Right cardiac atrium (tissue), 5 donors: Measurements from ENCODE around the gene SH3YL1. TPM values are rescaled to one million over a fixed set of nuclear protein-coding genes. Genes with fewer than 3 reads are reported as not detected.

Source experiments
- ATAC-seq, 2 donors: fragments of 200-7000 bp; cut with Tn5 transposase; one replicate each; pipeline versions ENCODE4 v1.8.0 to v1.9.1; 2020; ENCODE audit warnings: moderate library complexity in 2 of 2, mild to moderate bottlenecking in 1 of 2
- DNase-seq, 3 donors: peaks; one replicate each; pipeline ENCODE4 v3.0.0-alpha.2; 2020
- H3K27ac ChIP-seq: one replicate; pipeline ENCODE4 v1.5.1; 2013; ENCODE audit warnings: mild to moderate bottlenecking, low read length, control low read depth, moderate library complexity
- H3K27me3 ChIP-seq: one replicate; pipeline ENCODE4 v1.6.1; 2013; ENCODE audit not compliant: control insufficient read depth, insufficient read depth
- H3K4me1 ChIP-seq: one replicate; pipeline ENCODE4 v1.6.1; 2013; ENCODE audit warnings: low read length; ENCODE audit not compliant: control insufficient read depth, insufficient read depth
- H3K4me3 ChIP-seq: one replicate; pipeline ENCODE4 v1.5.1; 2013; ENCODE audit warnings: low read length, control low read depth
- H3K9me3 ChIP-seq: one replicate; pipeline ENCODE4 v1.6.1; 2013; ENCODE audit warnings: low read length; ENCODE audit not compliant: control insufficient read depth
- WGBS: extraction: QIAGEN DNeasy Blood & Tissue Kit; methylation state at CpG from one replicate; pipeline ENCODE4 v1.1.7; 2013; 5-methylcytosine and 5-hydroxymethylcytosine counted together
- intact Hi-C, 4 donors: fragments of 100-400 bp; cut with DNase I; formaldehyde crosslinking; loops; one replicate each; pipeline versions ENCODE4 v1.11.0 to v1.14.0; 2022 to 2023
- long read RNA-seq, 4 donors: library from polyadenylated mRNA; unstranded; transcript quantifications; one replicate each; pipeline ENCODE4 v2.0.0, GENCODE V29; 2020 to 2021
- polyA plus RNA-seq: library from polyadenylated mRNA; stranded (reverse); fragments of 200-250 nt; gene quantifications from one replicate; pipeline ENCODE4 v1.2.3, GENCODE V29; 2013
- total RNA-seq, 4 donors: library from RNA; stranded (reverse); fragmentation: NEBNext Ultra II Directional; extraction: Animal tissue kit (Norgen Biotek cat#: 25700); gene quantifications; one replicate each; pipeline ENCODE4 v1.2.1, GENCODE V29; 2021
- donor health status: healthy with polysubstance abuse.
- donor health status: DM: no; HTN: yes; CAD: no.
- donor health status: DM: no; HTN: no; CAD: no.
- donor health status: DM: no; HTN: yes; CAD: no; lungs with severe emphysema.
- donor health status: DM: yes; HTN: yes; CAD: no.

Gene SH3YL1
- total RNA-seq (10 to 100 TPM; 14.5 to 19.2 (median 16.8) TPM), polyA plus RNA-seq (11.8 TPM)
- long read RNA-seq, donor 1, partial matches to known transcripts, result 0 of 9 reads
- long read RNA-seq, donor 1, other reads (novel, unspliced or antisense), result 9 of 9 reads
- long read RNA-seq, donor 2, partial matches to known transcripts, result 0 of 6 reads
- long read RNA-seq, donor 2, other reads (novel, unspliced or antisense), result 5 of 6 reads
- long read RNA-seq, donor 3, partial matches to known transcripts, result 3 of 36 reads
- long read RNA-seq, donor 3, other reads (novel, unspliced or antisense), result 33 of 36 reads
- long read RNA-seq, donor 4, partial matches to known transcripts, result 0 of 9 reads
- long read RNA-seq, donor 4, other reads (novel, unspliced or antisense), result 8 of 9 reads

- ATAC-seq (peak; percentile 52 to 55), DNase-seq (peak; percentile 43 to 66 (median 65))
- H3K4me1 ChIP-seq, result peaks cover 7% of the 10 kb centered on the region
- peak within 1 kb of the TSS; percentile 15 for H3K27ac ChIP-seq
- peak within 1 kb of the TSS; percentile 85 for H3K4me3 ChIP-seq
- intact Hi-C loops, result no loop called here
- no peaks in the 10 kb centered on the region for H3K27me3 ChIP-seq
- H3K9me3 ChIP-seq, result no peaks in the 10 kb centered on the region
- WGBS, result 1% methylated on average over 77 of the region's 77 CpGs
These were observed at the start of gene SH3YL1 for GRCh38 chr2:263774-264492. SH3YL1 (minus strand) TSS chr2:264032; CDS start chr2:263984, 48 bp downstream.

- no peak for ATAC-seq
- no peaks in the 10 kb centered on the region for H3K27me3 ChIP-seq
- intact Hi-C loops, result no loop called here
- H3K4me1 ChIP-seq, result no peaks in the 10 kb centered on the region
- WGBS, result 78% methylated on average over 5 of the region's 5 CpGs
- H3K9me3 ChIP-seq, result no peaks in the 10 kb centered on the region
- peak in 1 of 3 donors; percentile 2 for DNase-seq
- H3K4me3 ChIP-seq, result no peak overlapping the region
- no peak overlapping the region for H3K27ac ChIP-seq
These were observed 47.2 kb upstream of the SH3YL1 start for GRCh38 chr2:310994-311393.

GRCh38 chr2:309954-310510 lies 46.2 kb upstream of the SH3YL1 start:
- intact Hi-C loops, result no loop called here
- 71% methylated on average over 10 of the region's 10 CpGs for WGBS
- no peaks in the 10 kb centered on the region for H3K4me1 ChIP-seq
- ATAC-seq (no peak), DNase-seq (peak in 1 of 3 donors; percentile 0)
- no peaks in the 10 kb centered on the region for H3K9me3 ChIP-seq
- no peaks in the 10 kb centered on the region for H3K27me3 ChIP-seq
- H3K27ac ChIP-seq, result no peak overlapping the region
- H3K4me3 ChIP-seq, result no peak overlapping the region

GRCh38 chr2:309148-309953 lies 45.5 kb upstream of the SH3YL1 start:
- no peaks in the 10 kb centered on the region for H3K9me3 ChIP-seq
- no peaks in the 10 kb centered on the region for H3K27me3 ChIP-seq
- no peak overlapping the region for H3K27ac ChIP-seq
- H3K4me1 ChIP-seq, result no peaks in the 10 kb centered on the region
- DNase-seq (peak in 1 of 3 donors; percentile 7), ATAC-seq (no peak)
- no peak overlapping the region for H3K4me3 ChIP-seq
- WGBS, result 54% methylated on average over 13 of the region's 13 CpGs
- intact Hi-C loops, result no loop called here

- Histone ChIP-seq H3K4me3 (no peak overlapping the region), H3K4me1 (no peaks in the 10 kb centered on the region), H3K27me3 (no peaks in the 10 kb centered on the region), H3K9me3 (no peaks in the 10 kb centered on the region), H3K27ac (no peak overlapping the region)
- ATAC-seq (no peak), DNase-seq (no peak)
- intact Hi-C loops, result no loop called here
- 86% methylated on average over 9 of the region's 9 CpGs for WGBS
These were observed 41.5 kb upstream of the SH3YL1 start for GRCh38 chr2:305366-305765.

- Histone ChIP-seq H3K4me3 (no peak overlapping the region), H3K27me3 (peaks cover 3% of the 10 kb centered on the region), H3K27ac (no peak overlapping the region), H3K9me3 (no peaks in the 10 kb centered on the region), H3K4me1 (no peaks in the 10 kb centered on the region)
- intact Hi-C loops, result no loop called here
- DNase-seq, result no peak
- ATAC-seq, result no peak
- WGBS, result 72% methylated on average over 3 of the region's 3 CpGs
These were observed 32.5 kb upstream of the SH3YL1 start for GRCh38 chr2:296354-296753.

GRCh38 chr2:295090-295489 lies 31.3 kb upstream of the SH3YL1 start:
- H3K4me3 ChIP-seq, result no peak overlapping the region
- H3K27me3 ChIP-seq, result peaks cover 3% of the 10 kb centered on the region
- no peak overlapping the region for H3K27ac ChIP-seq
- H3K9me3 ChIP-seq, result no peaks in the 10 kb centered on the region
- intact Hi-C loops, result no loop called here
- no peak for ATAC-seq
- DNase-seq, result no peak
- no peaks in the 10 kb centered on the region for H3K4me1 ChIP-seq
- 81% methylated on average over 5 of the region's 5 CpGs for WGBS

- DNase-seq, result peak; percentile 74 to 90 (median 88)
- 9% methylated on average over 15 of the region's 15 CpGs for WGBS
- no peaks in the 10 kb centered on the region for H3K27me3 ChIP-seq
- no peaks in the 10 kb centered on the region for H3K9me3 ChIP-seq
- intact Hi-C loops, result loop anchor here in 1 of 4 donors (5.0 kb wide), 1 partner anchor 118 kb away; no protein-coding TSS in a partner anchor
- H3K27ac ChIP-seq, result no peak overlapping the region
- peak overlapping the region; percentile 86 for H3K4me3 ChIP-seq
- peaks cover 6% of the 10 kb centered on the region for H3K4me1 ChIP-seq
- peak; percentile 82 to 86 for ATAC-seq
These were observed 26.4 kb upstream of the SH3YL1 start for GRCh38 chr2:290090-290722.

GRCh38 chr2:289362-290089 lies 25.7 kb upstream of the SH3YL1 start:
- Histone ChIP-seq H3K4me3 (peak overlapping the region; percentile 86), H3K4me1 (peaks cover 6% of the 10 kb centered on the region), H3K27me3 (no peaks in the 10 kb centered on the region), H3K27ac (no peak overlapping the region), H3K9me3 (no peaks in the 10 kb centered on the region)
- intact Hi-C loops, result loop anchor here in 1 of 4 donors (5.0 kb wide), 1 partner anchor 117 kb away; no protein-coding TSS in a partner anchor
- DNase-seq (peak; percentile 15 to 62 (median 51)), ATAC-seq (peak; percentile 32 to 45)
- under 1% methylated on average over 60 of the region's 60 CpGs for WGBS
